ENCODE measurements around the gene FOXF1. TPM values are rescaled to one million over a fixed set of nuclear protein-coding genes. Genes with fewer than 3 reads are reported as not detected.

FOXF1 gene
- total RNA-seq, 1 donor from 2014 or later: not detected

- no peaks in the 10 kb centered on the region for H3K79me2 ChIP-seq (ENCODE audit: low read depth)
- no peak overlapping the region for H3K4me3 ChIP-seq
- no peaks in the 10 kb centered on the region for H3K36me3 Mint-ChIP-seq
- peak overlapping the region; percentile 43 for H3K4me3 Mint-ChIP-seq
- H3K27ac Mint-ChIP-seq: no peak overlapping the region
- H3K4me1 ChIP-seq: peaks cover 15% of the 10 kb centered on the region
- TF ChIP-seq EZH2phosphoT487 (IDR thresholded peaks at IDR 0.05) (no peak), CTCF (IDR thresholded peaks at IDR 0.05) (no peak), EZH2 (IDR thresholded peaks at IDR 0.05) (no peak)
- DNase-seq (ENCODE audit: low spot score): no peak
- H3K36me3 ChIP-seq: no peaks in the 10 kb centered on the region
- H3K27me3 ChIP-seq: peaks cover 100% of the 10 kb centered on the region
- H2AFZ ChIP-seq (replicated peaks): no peak overlapping the region
- no peaks in the 10 kb centered on the region for H3K9me3 Mint-ChIP-seq
- no peak overlapping the region for H3K9ac ChIP-seq
- peaks cover 9% of the 10 kb centered on the region for H3F3A ChIP-seq (ENCODE audit: low read depth)
- H3K9me3 ChIP-seq (ENCODE audit: low read depth): no peaks in the 10 kb centered on the region
- no peak overlapping the region for H3K4me2 ChIP-seq
- no peak overlapping the region for H3K27ac ChIP-seq
- H3K4me1 Mint-ChIP-seq: peaks cover 3% of the 10 kb centered on the region
- peaks cover 55% of the 10 kb centered on the region for H4K20me1 ChIP-seq (ENCODE audit: low read depth)
- H3K27me3 Mint-ChIP-seq (ENCODE audit: insufficient read depth, low read depth): peaks cover 77% of the 10 kb centered on the region
Measured at GRCh38 chr16:86517033-86517432, 6.7 kb downstream of the FOXF1 start.

GRCh38 chr16:86517652-86518258, 7.4 kb downstream of the FOXF1 start:
- DNase-seq (ENCODE audit: low spot score): peak; percentile 80
- Histone ChIP-seq H3K9me3 (ENCODE audit: low read depth) (no peaks in the 10 kb centered on the region), H3K4me2 (no peak overlapping the region), H3K4me3 (no peak overlapping the region), H4K20me1 (ENCODE audit: low read depth) (peaks cover 48% of the 10 kb centered on the region), H3K79me2 (ENCODE audit: low read depth) (no peaks in the 10 kb centered on the region), H3F3A (ENCODE audit: low read depth) (peaks cover 7% of the 10 kb centered on the region), H3K27me3 (peaks cover 94% of the 10 kb centered on the region), H3K9ac (no peak overlapping the region), H3K4me1 (peaks cover 15% of the 10 kb centered on the region), H3K36me3 (no peaks in the 10 kb centered on the region), H3K27ac (no peak overlapping the region), H2AFZ (replicated peaks) (no peak overlapping the region)
- Mint-ChIP-seq H3K4me3 (no peak overlapping the region), H3K27me3 (ENCODE audit: insufficient read depth, low read depth) (peaks cover 72% of the 10 kb centered on the region), H3K4me1 (peaks cover 3% of the 10 kb centered on the region), H3K27ac (no peak overlapping the region), H3K36me3 (no peaks in the 10 kb centered on the region), H3K9me3 (no peaks in the 10 kb centered on the region)
- no peak for TF ChIP-seq EZH2phosphoT487 (IDR thresholded peaks at IDR 0.05)
- TF ChIP-seq CTCF (IDR thresholded peaks at IDR 0.05): peak; percentile 81
- TF ChIP-seq EZH2 (IDR thresholded peaks at IDR 0.05): no peak

- H3K4me1 ChIP-seq: peaks cover 15% of the 10 kb centered on the region
- H3K27me3 Mint-ChIP-seq (ENCODE audit: insufficient read depth, low read depth): peaks cover 63% of the 10 kb centered on the region
- H3K79me2 ChIP-seq (ENCODE audit: low read depth): no peaks in the 10 kb centered on the region
- H4K20me1 ChIP-seq (ENCODE audit: low read depth): peaks cover 34% of the 10 kb centered on the region
- H3K9me3 Mint-ChIP-seq: no peaks in the 10 kb centered on the region
- H3K4me1 Mint-ChIP-seq: no peaks in the 10 kb centered on the region
- no peaks in the 10 kb centered on the region for H3F3A ChIP-seq (ENCODE audit: low read depth)
- no peaks in the 10 kb centered on the region for H3K36me3 Mint-ChIP-seq
- H2AFZ ChIP-seq (replicated peaks): no peak overlapping the region
- H3K27ac Mint-ChIP-seq: no peak overlapping the region
- no peaks in the 10 kb centered on the region for H3K9me3 ChIP-seq (ENCODE audit: low read depth)
- H3K27ac ChIP-seq: no peak overlapping the region
- DNase-seq (ENCODE audit: low spot score): no peak
- H3K27me3 ChIP-seq: peaks cover 80% of the 10 kb centered on the region
- no peak overlapping the region for H3K4me2 ChIP-seq
- no peak overlapping the region for H3K9ac ChIP-seq
- no peak overlapping the region for H3K4me3 ChIP-seq
- no peaks in the 10 kb centered on the region for H3K36me3 ChIP-seq
- TF ChIP-seq EZH2 (IDR thresholded peaks at IDR 0.05) (no peak), CTCF (IDR thresholded peaks at IDR 0.05) (no peak), EZH2phosphoT487 (IDR thresholded peaks at IDR 0.05) (no peak)
- H3K4me3 Mint-ChIP-seq: no peak overlapping the region
Measured at GRCh38 chr16:86519007-86519648, 8.8 kb downstream of the FOXF1 start.

Measured in neural progenitor cell (in vitro differentiated cells).